Suppressor macrophage (primary cell): ENCODE measurements around the gene NMBR.
"Not testable (repeated sequence)": the region's sequence is repeated elsewhere in the genome, so short reads cannot be mapped to it uniquely, and the experiment has no call there.

Experiments used
- DNase-seq, 4 experiments: peaks; one replicate each; pipeline ENCODE4 v3.0.0-alpha.2; 2020 to 2022

NMBR gene

DNA sequence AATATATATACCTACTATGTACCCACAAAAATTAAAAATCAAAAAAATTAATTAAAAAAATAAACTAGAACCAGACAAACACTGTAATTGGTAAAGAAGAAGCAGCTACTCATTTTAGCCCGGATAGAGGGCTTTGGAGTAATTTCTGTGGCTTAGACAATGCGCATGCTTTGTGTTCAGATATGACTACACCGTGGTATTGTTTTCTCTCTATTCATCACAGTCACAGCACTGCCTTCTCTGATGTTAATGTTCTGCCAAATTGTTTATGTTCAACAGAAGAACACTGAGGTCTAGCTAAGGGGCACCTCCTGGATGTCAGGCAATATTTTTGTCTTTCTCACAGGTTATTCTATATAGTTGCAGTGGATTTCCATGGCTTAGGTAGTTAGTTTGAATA is 91.7 kb downstream of the NMBR start:
- DNase-seq = no peak

DNA sequence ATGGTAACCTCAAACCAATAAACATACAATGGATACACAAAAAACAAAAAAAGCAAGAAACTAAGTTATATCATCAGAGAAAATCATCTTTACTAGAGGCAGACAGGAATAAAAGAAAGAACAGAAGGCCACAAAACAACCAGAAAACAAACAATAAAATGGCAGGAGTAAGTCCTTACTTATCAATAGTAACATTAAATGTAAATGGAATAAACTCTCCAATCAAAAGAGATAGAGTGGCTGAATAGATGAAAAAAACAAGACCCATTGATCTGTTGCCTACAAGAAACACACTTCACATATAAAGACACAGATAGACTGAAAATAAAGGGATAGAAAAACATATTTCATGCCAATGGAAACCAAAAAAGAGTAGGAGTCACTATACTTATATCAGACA is 95.5 kb downstream of the NMBR start:
- DNase-seq = no peak

DNA sequence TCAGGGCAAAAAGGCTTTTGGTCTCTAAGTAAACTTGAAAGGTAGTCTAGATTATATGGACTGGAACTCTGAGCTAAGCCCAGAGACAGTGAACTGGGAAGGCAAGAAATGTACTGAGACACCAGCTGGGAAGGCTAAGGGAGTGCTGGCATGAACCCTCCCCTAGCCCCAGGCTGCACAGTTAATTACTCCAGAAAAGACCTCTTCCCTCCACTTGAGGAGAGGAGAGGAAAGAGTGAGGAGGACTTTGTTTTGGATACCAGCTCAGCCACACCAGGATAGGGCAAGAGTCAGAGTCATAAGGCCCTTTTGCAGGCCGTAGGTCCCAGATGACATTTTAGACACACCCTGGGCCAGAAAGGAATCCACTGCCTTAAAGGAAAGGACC is 98.3 kb downstream of the NMBR start:
- no peak for DNase-seq

DNA sequence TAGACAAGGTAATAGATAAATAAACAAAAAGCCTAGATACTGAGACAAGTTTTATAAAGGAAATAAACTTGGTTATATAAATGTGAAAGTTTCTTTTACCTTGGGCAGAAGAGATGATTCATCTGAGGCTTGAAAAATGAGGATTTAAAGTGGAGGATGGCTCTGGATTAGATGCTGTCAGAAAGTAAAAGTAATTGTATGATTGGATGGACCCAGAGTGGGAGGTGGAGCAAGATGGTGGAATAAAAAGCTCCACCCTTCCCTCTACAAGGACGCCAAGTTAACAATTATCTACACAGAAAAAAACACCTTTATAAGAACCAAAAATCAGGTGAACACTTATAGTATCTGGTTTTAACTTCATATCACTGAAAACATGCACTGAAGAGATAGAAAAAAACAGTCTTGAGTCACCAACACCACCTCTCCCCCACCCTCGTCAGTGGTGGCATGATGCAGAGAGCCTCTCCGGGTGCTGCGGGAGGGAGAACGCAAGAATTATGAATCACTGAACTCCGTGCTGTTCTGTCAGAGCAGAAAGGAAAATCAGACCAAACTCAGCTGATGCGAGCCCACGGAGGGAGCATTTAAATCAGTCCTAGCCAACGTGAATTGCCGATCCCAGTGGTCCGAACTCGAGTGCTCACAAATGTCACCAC is 98.9 kb downstream of the NMBR start:
- no peak for DNase-seq

DNA sequence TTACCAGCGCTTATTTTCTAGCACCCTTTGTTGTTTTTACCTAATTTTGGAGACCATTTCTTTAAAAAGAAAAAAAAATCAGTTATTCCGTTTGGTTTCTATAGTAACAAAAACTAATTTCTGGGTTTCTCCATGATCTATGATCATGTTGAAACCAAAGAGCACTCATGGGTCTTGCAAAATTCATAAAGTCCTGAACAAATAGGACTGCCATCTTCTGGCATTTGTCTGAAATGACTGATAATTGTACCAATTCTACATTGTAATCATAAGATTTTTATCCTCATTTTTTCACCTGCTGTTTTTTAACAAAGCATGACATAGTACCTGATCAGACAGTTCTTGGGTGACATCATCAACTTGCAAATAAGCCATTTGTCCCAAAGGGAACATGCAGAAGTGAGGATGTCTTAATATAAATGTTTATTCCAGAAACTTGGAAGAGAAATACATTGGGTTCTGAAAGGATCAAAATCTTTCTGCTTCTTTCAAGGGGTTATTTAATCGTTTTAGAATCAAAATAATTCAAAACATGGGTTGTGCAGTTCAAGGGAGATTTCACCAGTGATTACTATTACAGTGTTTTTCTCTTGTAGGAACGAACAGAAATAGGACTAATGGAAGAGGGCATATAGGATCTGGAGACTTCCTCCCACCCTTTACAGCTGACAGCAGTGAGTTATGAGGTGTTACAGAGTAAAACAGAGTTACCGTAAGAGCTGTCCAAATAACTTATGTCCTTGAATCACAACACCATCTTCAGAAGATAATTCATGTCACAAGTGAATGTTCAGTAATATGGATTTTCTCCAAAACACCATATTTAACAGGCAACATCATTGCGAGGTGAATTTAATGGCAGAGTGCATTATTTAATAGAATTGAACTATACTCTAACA is 101.3 kb downstream of the NMBR start:
- DNase-seq = no peak

DNA sequence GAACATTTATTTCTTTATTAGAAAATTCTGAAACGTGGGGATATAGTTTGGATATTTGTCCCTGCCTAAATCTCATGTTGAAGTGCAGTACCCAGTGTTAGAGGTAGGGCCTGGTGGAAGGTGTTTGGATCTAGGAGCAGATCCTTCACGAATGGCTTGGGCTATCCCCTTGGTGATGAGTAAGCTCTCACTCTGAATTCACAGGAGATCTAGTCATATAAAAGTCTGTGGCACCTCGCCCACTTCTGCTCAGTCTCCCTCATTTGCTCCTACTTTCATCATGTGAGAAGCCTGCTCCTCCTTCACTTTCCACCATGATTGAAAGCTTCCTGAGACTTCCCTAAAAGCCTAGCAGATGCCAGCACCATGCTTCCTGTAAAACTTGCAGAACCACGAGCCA is 111.0 kb downstream of the NMBR start:
- DNase-seq = no peak

DNA sequence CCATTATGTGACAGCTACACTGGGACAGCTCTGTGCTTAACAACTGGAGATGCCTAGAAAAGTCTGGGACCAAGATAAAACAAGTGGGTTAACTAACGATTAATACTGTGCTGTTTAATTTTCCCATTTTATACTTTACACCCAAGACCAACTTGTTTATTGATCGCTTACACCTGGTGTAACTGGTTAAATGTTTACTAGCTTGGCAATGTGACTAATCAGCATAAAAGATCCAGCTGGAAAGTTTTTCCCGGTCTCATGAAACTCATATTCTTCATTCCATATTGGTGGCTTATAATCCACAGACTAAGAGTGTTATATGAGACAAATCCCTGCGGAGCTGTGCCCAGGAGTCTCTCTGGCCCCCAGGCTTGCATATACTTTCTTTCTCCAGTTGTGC is 115.9 kb downstream of the NMBR start:
- no peak for DNase-seq

DNA sequence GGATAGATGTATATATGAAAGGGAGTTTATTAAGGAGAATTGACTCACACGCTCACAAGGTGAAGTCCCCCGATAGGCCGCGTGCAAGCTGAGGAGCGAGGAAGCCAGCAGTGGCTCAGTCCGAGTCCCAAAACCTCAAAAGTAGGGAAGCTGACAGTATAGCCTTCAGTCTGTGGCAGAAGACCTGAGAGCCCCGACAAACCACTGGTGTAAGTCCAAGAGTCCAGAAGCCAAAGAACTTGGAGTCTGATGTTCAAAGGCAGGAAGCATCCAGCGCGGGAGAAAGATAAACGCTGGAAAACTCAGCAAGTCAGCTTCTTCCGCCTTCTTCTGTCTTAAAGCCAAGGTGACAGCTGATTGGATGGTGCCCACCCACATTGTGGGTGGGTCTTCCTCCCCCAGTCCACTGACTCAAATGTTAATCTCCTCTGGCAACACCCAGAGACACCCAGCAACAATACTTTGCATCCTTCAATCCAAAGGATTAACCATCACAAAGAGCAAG is 116.8 kb downstream of the NMBR start:
- DNase-seq = peak in 3 of 4 experiments; percentile 2 to 8 (median 3)

DNA sequence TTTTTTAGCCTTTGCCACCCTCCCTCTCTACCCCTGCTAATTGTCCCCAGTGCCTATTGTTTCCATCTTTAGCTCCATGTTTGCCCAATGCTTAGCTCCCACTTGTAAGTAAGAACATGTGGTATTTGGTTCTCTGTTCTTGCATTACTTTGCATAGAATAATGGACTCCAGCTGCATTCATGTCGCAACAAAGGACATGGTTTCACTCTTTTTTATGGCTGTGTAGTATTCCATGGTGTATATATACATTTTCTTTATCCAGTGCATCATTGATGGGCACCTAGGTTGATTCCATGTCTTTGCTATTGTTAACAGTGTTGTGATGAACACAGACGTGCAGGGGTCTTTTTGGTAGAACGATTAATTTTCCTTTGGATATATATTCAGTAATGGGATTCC is 118.4 kb downstream of the NMBR start:
- no peak for DNase-seq

DNA sequence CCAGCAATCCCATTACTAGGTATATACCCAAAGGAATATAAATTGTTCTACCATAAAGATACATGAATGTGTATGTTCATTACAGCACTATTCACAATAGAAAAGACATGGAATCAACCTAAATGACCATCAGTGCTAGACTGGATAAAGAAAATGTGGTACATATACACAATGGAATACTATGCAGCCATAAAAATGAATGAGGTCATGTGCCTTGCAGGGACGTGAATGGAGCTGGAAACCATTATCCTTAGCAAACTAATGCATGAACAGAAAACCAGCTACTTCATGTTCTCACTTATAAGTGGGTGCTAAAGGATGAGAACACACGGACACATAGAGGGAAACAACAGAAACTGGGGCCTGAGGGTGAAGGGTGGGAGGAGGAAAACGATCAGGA is 119.1 kb downstream of the NMBR start:
- not testable (repeated sequence) for DNase-seq

DNA sequence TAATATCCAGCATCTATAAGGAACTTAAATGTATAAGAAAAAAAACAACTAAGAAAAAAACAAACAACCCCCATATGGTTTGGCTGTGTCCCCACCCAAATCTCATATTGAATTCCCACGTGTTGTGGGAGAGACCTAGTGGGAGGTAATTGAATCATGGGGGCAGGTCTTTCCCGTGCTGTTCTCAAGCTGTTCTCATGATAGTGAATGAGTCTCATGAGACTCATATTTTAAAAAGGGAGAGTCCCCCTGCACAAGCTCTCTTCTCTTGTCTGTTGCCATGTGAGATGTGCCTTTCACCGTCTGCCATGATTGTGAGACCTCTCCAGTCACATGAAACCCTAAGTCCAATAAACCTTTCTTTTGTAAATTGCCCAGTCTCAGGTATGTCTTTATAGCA is 119.8 kb downstream of the NMBR start:
- no peak for DNase-seq

DNA sequence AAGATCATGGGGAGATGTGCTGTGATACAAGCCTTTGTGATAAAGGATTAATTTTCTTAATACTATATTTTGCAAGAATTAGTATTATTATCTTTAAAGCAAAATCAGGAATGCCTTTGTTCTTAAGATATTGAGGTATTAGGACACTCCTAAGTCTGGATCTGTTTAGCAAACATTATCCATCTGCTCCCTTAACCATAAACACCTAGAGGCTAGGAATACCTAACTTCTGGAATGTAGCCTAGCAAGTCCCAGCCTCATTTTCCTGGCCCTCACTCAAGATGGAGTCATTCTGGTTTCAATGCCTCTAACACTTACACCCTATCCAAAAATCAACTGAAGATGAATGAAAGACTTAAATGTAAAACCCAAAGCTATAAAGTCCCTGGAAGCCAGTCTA is 120.5 kb downstream of the NMBR start:
- no peak for DNase-seq
